ENCODE data around the gene MSRB1.

DNA sequence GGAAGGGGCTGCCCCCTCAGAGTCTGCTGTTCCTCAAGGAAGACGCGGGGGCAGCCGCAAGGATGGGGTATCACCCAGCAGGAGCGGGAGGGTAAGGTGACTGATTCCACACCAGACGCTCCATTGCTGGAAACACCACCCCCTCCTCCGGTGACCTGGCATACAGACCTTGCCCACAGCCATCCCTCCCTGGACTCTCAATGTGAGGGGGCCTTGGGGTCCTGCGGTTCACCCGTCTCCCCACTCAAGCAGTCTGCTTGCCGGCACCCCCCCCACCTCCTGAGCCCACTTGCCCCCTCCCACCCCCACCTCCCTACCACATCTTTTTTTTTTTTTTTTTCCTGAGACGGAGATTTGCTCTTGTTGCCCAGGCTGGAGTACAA lies 12.7 kb downstream of the MSRB1 start:
- TF ChIP-seq, protein P1, sequence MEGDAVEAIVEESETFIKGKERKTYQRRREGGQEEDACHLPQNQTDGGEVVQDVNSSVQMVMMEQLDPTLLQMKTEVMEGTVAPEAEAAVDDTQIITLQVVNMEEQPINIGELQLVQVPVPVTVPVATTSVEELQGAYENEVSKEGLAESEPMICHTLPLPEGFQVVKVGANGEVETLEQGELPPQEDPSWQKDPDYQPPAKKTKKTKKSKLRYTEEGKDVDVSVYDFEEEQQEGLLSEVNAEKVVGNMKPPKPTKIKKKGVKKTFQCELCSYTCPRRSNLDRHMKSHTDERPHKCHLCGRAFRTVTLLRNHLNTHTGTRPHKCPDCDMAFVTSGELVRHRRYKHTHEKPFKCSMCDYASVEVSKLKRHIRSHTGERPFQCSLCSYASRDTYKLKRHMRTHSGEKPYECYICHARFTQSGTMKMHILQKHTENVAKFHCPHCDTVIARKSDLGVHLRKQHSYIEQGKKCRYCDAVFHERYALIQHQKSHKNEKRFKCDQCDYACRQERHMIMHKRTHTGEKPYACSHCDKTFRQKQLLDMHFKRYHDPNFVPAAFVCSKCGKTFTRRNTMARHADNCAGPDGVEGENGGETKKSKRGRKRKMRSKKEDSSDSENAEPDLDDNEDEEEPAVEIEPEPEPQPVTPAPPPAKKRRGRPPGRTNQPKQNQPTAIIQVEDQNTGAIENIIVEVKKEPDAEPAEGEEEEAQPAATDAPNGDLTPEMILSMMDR (IDR thresholded peaks at IDR 0.05): no peak
- no peak for TF ChIP-seq POLR2A (IDR thresholded peaks at IDR 0.05)

All from ovary (tissue), 3 donors.